Nephron progenitor cell (in vitro differentiated cells): ENCODE results near the gene JAG2.

Experiments
- DNase-seq: peaks from one replicate; pipeline ENCODE4 v3.0.0; 2021
- H3K27ac Mint-ChIP-seq: 2 replicates; pipeline ENCODE4 v1.8.0; 2021; ENCODE audit warnings: mild to moderate bottlenecking, moderate library complexity, mixed read lengths
- H3K27me3 Mint-ChIP-seq: 2 replicates; pipeline ENCODE4 v1.8.0; 2021; ENCODE audit warnings: mild to moderate bottlenecking, low read depth, mixed read lengths; ENCODE audit not compliant: poor library complexity
- H3K36me3 Mint-ChIP-seq: 2 replicates; pipeline ENCODE4 v1.8.0; 2021; ENCODE audit warnings: low read depth, mixed read lengths
- H3K4me1 Mint-ChIP-seq: 2 replicates; pipeline ENCODE4 v1.8.0; 2021; ENCODE audit warnings: mixed read lengths
- H3K4me3 Mint-ChIP-seq: 2 replicates; pipeline ENCODE4 v1.8.0; 2021; ENCODE audit warnings: mild to moderate bottlenecking, moderate library complexity, mixed read lengths
- H3K9me3 Mint-ChIP-seq: 2 replicates; pipeline ENCODE4 v1.8.0; 2021; ENCODE audit warnings: mild to moderate bottlenecking, moderate library complexity, mixed read lengths
- TF ChIP-seq, protein P1 (sequence below): fragments of 200-600 bp; sonication (generic); IDR thresholded peaks from 2 replicates; pipeline ENCODE4 v1.5.0; 2021; ENCODE audit warnings: antibody characterized with exemption

The JAG2 gene

DNA sequence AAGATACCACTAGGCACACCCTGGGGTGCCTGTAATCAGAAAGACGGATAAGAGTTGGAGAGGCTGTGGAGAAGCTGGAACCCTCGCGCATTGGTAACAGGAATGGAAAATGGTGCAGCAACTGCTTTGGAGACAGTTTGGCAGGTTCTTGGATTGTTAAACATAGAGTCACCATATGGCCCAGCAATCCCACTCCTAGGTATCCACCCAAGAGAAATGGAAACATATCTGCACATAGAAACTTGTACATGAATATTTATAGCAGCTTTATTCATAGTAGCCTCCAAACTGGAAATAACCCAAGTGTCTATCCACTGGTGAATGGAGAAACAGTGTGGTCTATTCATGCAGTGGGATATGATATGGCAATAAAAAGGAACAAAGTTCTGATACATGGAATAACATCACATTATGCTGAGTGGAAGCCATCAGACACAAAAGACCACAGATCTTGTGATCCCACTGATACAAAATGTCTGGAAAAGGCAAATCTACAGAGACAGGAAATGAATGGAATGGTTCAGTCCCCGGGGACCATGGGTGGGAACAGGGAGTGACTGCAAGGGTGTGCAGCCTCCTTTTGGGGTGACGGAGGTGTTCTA, 45.4 kb downstream of the JAG2 start:
- no peaks in the 10 kb centered on the region for H3K36me3 Mint-ChIP-seq
- no peak overlapping the region for H3K27ac Mint-ChIP-seq
- H3K9me3 Mint-ChIP-seq: peaks cover 37% of the 10 kb centered on the region
- TF ChIP-seq, protein P1, sequence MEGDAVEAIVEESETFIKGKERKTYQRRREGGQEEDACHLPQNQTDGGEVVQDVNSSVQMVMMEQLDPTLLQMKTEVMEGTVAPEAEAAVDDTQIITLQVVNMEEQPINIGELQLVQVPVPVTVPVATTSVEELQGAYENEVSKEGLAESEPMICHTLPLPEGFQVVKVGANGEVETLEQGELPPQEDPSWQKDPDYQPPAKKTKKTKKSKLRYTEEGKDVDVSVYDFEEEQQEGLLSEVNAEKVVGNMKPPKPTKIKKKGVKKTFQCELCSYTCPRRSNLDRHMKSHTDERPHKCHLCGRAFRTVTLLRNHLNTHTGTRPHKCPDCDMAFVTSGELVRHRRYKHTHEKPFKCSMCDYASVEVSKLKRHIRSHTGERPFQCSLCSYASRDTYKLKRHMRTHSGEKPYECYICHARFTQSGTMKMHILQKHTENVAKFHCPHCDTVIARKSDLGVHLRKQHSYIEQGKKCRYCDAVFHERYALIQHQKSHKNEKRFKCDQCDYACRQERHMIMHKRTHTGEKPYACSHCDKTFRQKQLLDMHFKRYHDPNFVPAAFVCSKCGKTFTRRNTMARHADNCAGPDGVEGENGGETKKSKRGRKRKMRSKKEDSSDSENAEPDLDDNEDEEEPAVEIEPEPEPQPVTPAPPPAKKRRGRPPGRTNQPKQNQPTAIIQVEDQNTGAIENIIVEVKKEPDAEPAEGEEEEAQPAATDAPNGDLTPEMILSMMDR: no peak
- peak overlapping the region; percentile 22 for H3K4me3 Mint-ChIP-seq
- H3K27me3 Mint-ChIP-seq: peaks cover 58% of the 10 kb centered on the region
- H3K4me1 Mint-ChIP-seq: peaks cover 25% of the 10 kb centered on the region
- no peak for DNase-seq

DNA sequence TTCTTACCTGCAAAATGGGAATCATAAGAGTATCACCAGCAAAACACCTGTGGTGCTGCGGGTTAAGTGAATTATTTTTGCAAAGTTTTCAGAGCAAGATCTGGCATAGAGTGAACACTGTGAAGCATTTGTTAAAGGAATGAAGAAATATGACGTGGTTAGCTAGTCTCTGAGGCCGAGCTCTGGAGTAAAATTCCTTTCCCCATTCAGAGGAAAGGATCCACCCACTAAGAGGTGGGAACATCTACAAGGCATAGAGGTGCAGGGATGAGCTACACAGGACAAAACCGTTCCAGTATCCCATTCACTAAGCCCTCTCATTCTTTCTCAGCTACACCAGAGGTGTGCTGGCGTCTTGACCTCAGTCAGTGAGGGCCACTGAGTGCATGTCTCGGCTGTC, 48.5 kb downstream of the JAG2 start:
- H3K9me3 Mint-ChIP-seq: peaks cover 44% of the 10 kb centered on the region
- peaks cover 57% of the 10 kb centered on the region for H3K27me3 Mint-ChIP-seq
- H3K36me3 Mint-ChIP-seq: no peaks in the 10 kb centered on the region
- DNase-seq: no peak
- no peak overlapping the region for H3K27ac Mint-ChIP-seq
- peaks cover 15% of the 10 kb centered on the region for H3K4me1 Mint-ChIP-seq
- TF ChIP-seq, protein P1: no peak
- no peak overlapping the region for H3K4me3 Mint-ChIP-seq

DNA sequence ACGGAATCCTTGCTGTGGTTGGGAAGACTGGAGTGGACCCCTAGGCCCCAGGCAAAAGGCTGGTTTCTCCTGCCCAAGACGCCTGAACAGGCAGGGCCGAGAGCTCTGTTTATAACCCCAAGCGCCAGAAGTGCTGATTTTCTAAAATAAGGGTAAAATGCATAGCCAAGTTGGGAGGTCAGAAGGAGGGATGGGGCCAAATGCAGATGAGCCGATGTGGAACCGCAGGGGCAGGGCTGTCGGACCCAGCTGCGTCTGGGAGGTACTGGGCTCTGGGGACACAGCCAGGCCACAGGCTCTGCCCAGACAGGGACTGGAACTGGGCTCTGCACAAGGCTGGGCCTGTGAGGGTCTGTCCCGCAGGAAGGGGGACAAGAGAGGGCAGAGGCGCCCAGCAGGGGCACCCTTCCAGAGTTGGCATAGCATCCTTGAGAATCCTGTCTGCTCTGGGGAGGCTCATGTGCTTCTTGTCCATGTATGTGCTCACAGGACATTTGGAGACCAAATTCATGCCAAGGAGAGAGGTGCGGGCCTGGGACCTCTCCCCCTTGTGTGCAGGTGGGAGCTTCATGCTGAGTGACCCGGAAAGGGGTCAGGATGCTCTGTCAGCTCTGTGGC, 49.1 kb downstream of the JAG2 start:
- DNase-seq: no peak
- Mint-ChIP-seq H3K4me1 (peaks cover 18% of the 10 kb centered on the region), H3K27ac (no peak overlapping the region), H3K36me3 (no peaks in the 10 kb centered on the region), H3K4me3 (no peak overlapping the region), H3K27me3 (peaks cover 54% of the 10 kb centered on the region), H3K9me3 (peaks cover 48% of the 10 kb centered on the region)
- TF ChIP-seq, protein P1: no peak

DNA sequence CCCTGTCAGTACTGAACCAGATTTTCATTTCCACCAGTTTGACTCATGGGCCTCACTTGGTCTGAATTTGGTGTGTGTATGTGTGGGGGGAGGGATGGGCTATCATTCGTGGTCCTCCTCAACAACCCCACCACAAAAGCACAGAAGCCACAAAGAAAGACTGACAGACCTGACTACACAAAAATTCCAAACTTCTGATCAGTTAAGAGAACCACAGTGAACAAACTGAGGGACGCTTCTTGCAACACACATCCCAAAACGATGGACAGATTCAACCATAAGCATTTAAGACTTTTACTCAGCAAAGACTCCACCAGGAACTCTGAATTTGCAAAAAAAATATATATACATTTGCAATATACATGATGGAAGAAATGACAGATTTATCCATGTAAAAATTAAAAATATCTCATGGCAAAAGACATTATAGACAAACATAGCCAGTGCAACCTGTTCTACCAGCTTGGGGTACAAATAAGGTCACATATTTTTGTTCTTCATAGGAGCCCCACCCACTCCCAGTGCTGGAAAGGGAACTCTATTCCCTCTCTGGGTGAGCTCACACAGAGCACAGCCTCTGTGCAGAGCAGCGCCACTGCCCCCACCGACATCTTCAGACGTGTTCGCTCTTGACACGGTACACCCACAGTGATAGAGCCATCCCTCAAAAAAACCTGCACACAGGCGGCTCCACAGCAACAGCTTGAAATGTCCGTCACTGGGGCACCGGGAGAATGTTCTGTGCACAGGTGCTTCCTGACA, 49.7 kb downstream of the JAG2 start:
- no peak overlapping the region for H3K4me3 Mint-ChIP-seq
- H3K27ac Mint-ChIP-seq: no peak overlapping the region
- H3K4me1 Mint-ChIP-seq: peaks cover 12% of the 10 kb centered on the region
- no peak for DNase-seq
- H3K9me3 Mint-ChIP-seq: peaks cover 46% of the 10 kb centered on the region
- no peaks in the 10 kb centered on the region for H3K36me3 Mint-ChIP-seq
- TF ChIP-seq, protein P1: no peak
- H3K27me3 Mint-ChIP-seq: peaks cover 49% of the 10 kb centered on the region

DNA sequence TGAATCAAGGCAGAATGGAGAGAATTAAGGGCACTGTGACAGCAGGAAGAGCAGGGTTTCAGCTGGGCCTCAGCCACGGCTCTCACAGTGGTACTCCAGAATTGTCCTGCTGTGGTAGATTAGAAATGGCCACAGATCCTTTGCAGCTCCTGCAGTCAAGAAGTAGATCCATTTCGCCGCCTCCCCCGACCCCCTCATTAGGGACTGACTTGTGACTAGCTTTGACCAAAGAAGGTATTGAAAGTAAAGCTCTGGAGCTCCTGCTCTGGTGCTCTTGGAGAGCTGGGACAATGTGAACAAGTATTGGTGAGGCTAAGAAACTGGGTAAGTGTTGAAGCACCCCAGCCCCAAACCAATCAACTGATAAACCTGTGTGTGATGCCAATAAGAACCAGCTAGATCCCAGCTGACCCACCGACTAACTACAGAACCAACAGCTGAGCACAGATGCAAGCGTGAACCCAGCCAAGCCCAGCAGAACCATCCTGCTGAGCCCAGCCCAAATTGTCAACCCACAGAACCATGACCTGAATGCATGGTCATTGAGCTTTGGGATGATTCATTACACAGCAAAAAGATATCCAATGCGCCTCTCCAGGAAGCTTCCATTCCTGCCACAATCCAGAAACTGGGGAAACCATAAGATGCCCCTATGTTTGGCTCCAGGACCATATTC, 50.7 kb downstream of the JAG2 start:
- no peak for DNase-seq
- H3K9me3 Mint-ChIP-seq: peaks cover 41% of the 10 kb centered on the region
- peaks cover 6% of the 10 kb centered on the region for H3K4me1 Mint-ChIP-seq
- H3K36me3 Mint-ChIP-seq: no peaks in the 10 kb centered on the region
- H3K27ac Mint-ChIP-seq: no peak overlapping the region
- H3K4me3 Mint-ChIP-seq: no peak overlapping the region
- H3K27me3 Mint-ChIP-seq: peaks cover 43% of the 10 kb centered on the region
- TF ChIP-seq, protein P1: no peak
